CD4-positive, alpha-beta T cell (primary cell): Measurements from ENCODE around the gene WNT1. TPM values are rescaled to one million over a fixed set of nuclear protein-coding genes. Genes with fewer than 3 reads are reported as not detected.

Experiments
- ATAC-seq: fragments of 200-7000 bp; cut with Tn5 transposase; one replicate; pipeline ENCODE4 v1.10.0; 2022; ENCODE audit warnings: mild to moderate bottlenecking; ENCODE audit not compliant: poor library complexity
- CTCF ChIA-PET: fragments of 350-600 bp; sonication (Branson Sonifier 250); formaldehyde crosslinking; loops from one replicate; lab custom pipeline; 2021; ENCODE audit warnings: antibody characterized with exemption, inconsistent platforms; lab: Charles Lee
- POLR2A ChIA-PET: fragments of 350-600 bp; sonication (Branson Sonifier 250); formaldehyde crosslinking; loops from one replicate; lab custom pipeline; 2021; ENCODE audit warnings: antibody characterized with exemption, inconsistent platforms; lab: Charles Lee
- DNase-seq, 14 experiments: peaks; one replicate each; pipeline ENCODE4 v3.0.0-alpha.2; 2013 to 2020; ENCODE audit warnings: mixed read lengths in 2 of 14
- H3K27ac ChIP-seq, 2 donors: one replicate each; pipeline versions ENCODE4 v1.5.1 to v1.7.0; 2013; ENCODE audit warnings: low read length in 2 of 2, low read depth in 1 of 2, mild to moderate bottlenecking in 1 of 2
- H3K27me3 ChIP-seq, 2 experiments: 1 replicate in 1 of 2; 2 replicates in 1 of 2; pipeline versions ENCODE4 v1.6.1 to v1.7.0; 2013; ENCODE audit warnings: low read length in 2 of 2, control low read depth in 1 of 2, mild to moderate bottlenecking in 1 of 2, moderate library complexity in 1 of 2; ENCODE audit not compliant: insufficient read depth in 2 of 2, control insufficient read depth in 1 of 2
- H3K36me3 ChIP-seq: one replicate; pipeline ENCODE4 v1.6.1; 2013; ENCODE audit warnings: low read length, control low read depth; ENCODE audit not compliant: insufficient read depth
- H3K4me1 ChIP-seq: one replicate; pipeline ENCODE4 v1.6.1; 2013; ENCODE audit warnings: low read length, control low read depth; ENCODE audit not compliant: insufficient read depth
- H3K4me3 ChIP-seq: one replicate; pipeline ENCODE4 v1.5.1; 2013; ENCODE audit warnings: mild to moderate bottlenecking, low read length, moderate library complexity
- H3K9me3 ChIP-seq, 2 experiments: 1 replicate in 1 of 2; 2 replicates in 1 of 2; pipeline versions ENCODE4 v1.6.1 to v1.7.0; 2013; ENCODE audit warnings: low read length in 2 of 2, mild to moderate bottlenecking in 2 of 2, control low read depth in 1 of 2, moderate library complexity in 1 of 2; ENCODE audit not compliant: control insufficient read depth in 1 of 2, insufficient read depth in 1 of 2
- H3K27ac Mint-ChIP-seq: one replicate; pipeline ENCODE4 v1.8.0; 2020; ENCODE audit warnings: mixed read lengths
- H3K27me3 Mint-ChIP-seq: one replicate; pipeline ENCODE4 v1.8.0; 2021; ENCODE audit warnings: mixed read lengths
- H3K36me3 Mint-ChIP-seq: one replicate; pipeline ENCODE4 v1.8.0; 2021; ENCODE audit warnings: low read depth, mixed read lengths
- H3K4me1 Mint-ChIP-seq: one replicate; pipeline ENCODE4 v1.8.0; 2021; ENCODE audit warnings: low read depth, mixed read lengths
- H3K4me3 Mint-ChIP-seq: one replicate; pipeline ENCODE4 v1.8.0; 2020; ENCODE audit warnings: mild to moderate bottlenecking, mixed read lengths
- H3K9me3 Mint-ChIP-seq: one replicate; pipeline ENCODE4 v1.8.0; 2020; ENCODE audit warnings: mixed read lengths
- CTCF ChIP-seq: fragments of 200-600 bp; IDR thresholded peaks from one replicate; pipeline ENCODE4 v1.8.0; 2022; ENCODE audit warnings: antibody characterized with exemption, mild to moderate bottlenecking
- intact Hi-C, 2 experiments: fragments of 100-400 bp; cut with DNase I in 1 of 2; cut with micrococcal nuclease in 1 of 2; formaldehyde crosslinking; loops; one replicate each; pipeline versions ENCODE4 v1.15.1 to v1.9.0; 2023 to 2025; cut with DNase I, micrococcal nuclease
- total RNA-seq, 174 experiments: library from RNA in 2 of 174; stranded (reverse) in 2 of 174; gene quantifications; one replicate each; pipeline ENCODE4 v1.2.3 and lab custom pipeline; 2021 to 2026

WNT1 gene
- total RNA-seq, 2 experiments from 2014 or later, result 1.8 to 2.7 TPM

- H3K27me3 Mint-ChIP-seq, result no peaks in the 10 kb centered on the region
- H3K27ac Mint-ChIP-seq, result no peak overlapping the region
- Histone ChIP-seq H3K27me3 (no peaks in the 10 kb centered on the region), H3K4me1 (no peaks in the 10 kb centered on the region), H3K4me3 (no peak overlapping the region), H3K27ac (peak overlapping the region in 1 of 2 donors; percentile 23), H3K36me3 (peaks cover 92% of the 10 kb centered on the region), H3K9me3 (no peaks in the 10 kb centered on the region)
- DNase-seq (peak in 1 of 14 experiments; percentile 20), ATAC-seq (no peak)
- no peaks in the 10 kb centered on the region for H3K4me1 Mint-ChIP-seq
- intact Hi-C loops, result no loop called here
- ChIA-PET POLR2A (interaction anchor here (1.3 kb wide), 1 partner anchor 8 kb away, joined by 3 read pairs; no protein-coding TSS in a partner anchor), CTCF (no interaction called here)
- no peak for TF ChIP-seq CTCF
- H3K36me3 Mint-ChIP-seq, result peaks cover 80% of the 10 kb centered on the region
- no peak overlapping the region for H3K4me3 Mint-ChIP-seq
- H3K9me3 Mint-ChIP-seq, result no peaks in the 10 kb centered on the region
Measured at GRCh38 chr12:49027846-49028555, 49.9 kb downstream of the WNT1 start.

GRCh38 chr12:49028666-49029275 lies 50.6 kb downstream of the WNT1 start:
- H3K27me3 Mint-ChIP-seq, result no peaks in the 10 kb centered on the region
- no peaks in the 10 kb centered on the region for H3K4me1 Mint-ChIP-seq
- Histone ChIP-seq H3K36me3 (peaks cover 91% of the 10 kb centered on the region), H3K27ac (no peak overlapping the region), H3K9me3 (no peaks in the 10 kb centered on the region), H3K4me1 (no peaks in the 10 kb centered on the region), H3K27me3 (no peaks in the 10 kb centered on the region), H3K4me3 (no peak overlapping the region)
- H3K36me3 Mint-ChIP-seq, result peaks cover 76% of the 10 kb centered on the region
- ChIA-PET POLR2A (interaction anchor here (1.3 kb wide), 1 partner anchor 9 kb away, joined by 3 read pairs; no protein-coding TSS in a partner anchor), CTCF (interaction anchor here (0.8 kb wide), 1 partner anchor 9 kb away, joined by 3 read pairs; no protein-coding TSS in a partner anchor)
- intact Hi-C loops, result no loop called here
- no peak for DNase-seq
- no peaks in the 10 kb centered on the region for H3K9me3 Mint-ChIP-seq
- no peak for ATAC-seq
- no peak overlapping the region for H3K4me3 Mint-ChIP-seq
- H3K27ac Mint-ChIP-seq, result no peak overlapping the region
- no peak for TF ChIP-seq CTCF

- H3K9me3 Mint-ChIP-seq, result no peaks in the 10 kb centered on the region
- peaks cover 76% of the 10 kb centered on the region for H3K36me3 Mint-ChIP-seq
- no peak overlapping the region for H3K4me3 Mint-ChIP-seq
- H3K9me3 ChIP-seq, result no peaks in the 10 kb centered on the region
- ChIA-PET POLR2A (interaction anchor here (0.6 to 0.9 kb wide), 2 partner anchors 10 to 1212 kb away, joined by 3 to 4 read pairs; no protein-coding TSS in a partner anchor), CTCF (interaction anchor here (0.8 to 2.8 kb wide), 3 partner anchors 10 to 62 kb away, joined by 3 to 9 read pairs (median 3); no protein-coding TSS in a partner anchor)
- H3K27me3 ChIP-seq, result no peaks in the 10 kb centered on the region
- intact Hi-C loops, result no loop called here
- no peaks in the 10 kb centered on the region for H3K4me1 Mint-ChIP-seq
- no peak for DNase-seq
- H3K36me3 ChIP-seq, result peaks cover 91% of the 10 kb centered on the region
- H3K27me3 Mint-ChIP-seq, result no peaks in the 10 kb centered on the region
- H3K27ac Mint-ChIP-seq, result no peak overlapping the region
- no peak overlapping the region for H3K27ac ChIP-seq
- TF ChIP-seq CTCF, result no peak
- no peak for ATAC-seq
- no peaks in the 10 kb centered on the region for H3K4me1 ChIP-seq
- H3K4me3 ChIP-seq, result no peak overlapping the region
Measured at GRCh38 chr12:49030119-49030518, 52.0 kb downstream of the WNT1 start.
